SK-N-SH treated with all-trans-retinoic acid at 6 μM for 48 hours (cell line): Measurements from ENCODE around the gene POLDIP3.

Experiments used
- ARNTL ChIP-seq: fragments of 450-650 bp; formaldehyde crosslinking; IDR thresholded peaks from 2 replicates; pipeline ENCODE4 v1.5.0; 2020; ENCODE audit warnings: low read depth, mild to moderate bottlenecking, moderate library complexity, borderline replicate concordance
- ESRRG ChIP-seq: fragments of 250-450 bp; sonication (Bioruptor Pico); IDR thresholded peaks from 2 replicates; pipeline ENCODE4 v1.6.1; 2021; ENCODE audit warnings: mild to moderate bottlenecking
- TSHZ2 ChIP-seq: fragments of 250-450 bp; sonication (Bioruptor Pico); IDR thresholded peaks from 2 replicates; pipeline ENCODE4 v1.5.0; 2020; ENCODE audit warnings: mild to moderate bottlenecking, moderate library complexity
- TF ChIP-seq, protein P1 (sequence below): fragments of 250-450 bp; sonication (Bioruptor Pico); IDR thresholded peaks from 2 replicates; pipeline ENCODE4 v1.8.0; 2020; ENCODE audit warnings: mild to moderate bottlenecking, moderate library complexity, borderline replicate concordance

DNA sequence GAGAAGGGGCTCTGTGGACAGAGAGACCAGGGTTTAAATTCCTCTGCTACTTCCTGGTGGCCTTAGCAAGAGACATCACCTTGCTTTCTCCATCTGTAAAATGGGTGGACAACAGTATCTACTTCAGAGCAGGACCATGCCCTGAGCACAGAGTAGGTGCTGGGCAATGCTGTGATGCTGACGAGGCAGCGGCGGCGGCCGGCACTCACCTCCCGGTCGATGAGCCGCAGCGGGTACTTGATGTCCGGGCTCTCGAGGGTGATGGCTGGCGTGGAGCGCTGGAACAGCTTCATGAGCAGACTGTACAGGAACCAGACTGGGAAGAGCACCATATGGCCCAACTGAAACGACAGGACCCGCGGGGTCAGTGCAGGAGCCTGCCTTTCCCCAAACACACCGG, 21.8 kb upstream of the POLDIP3 start:
- TF ChIP-seq ESRRG (CRISPR knock-in tag): no peak
- TF ChIP-seq, protein P1, sequence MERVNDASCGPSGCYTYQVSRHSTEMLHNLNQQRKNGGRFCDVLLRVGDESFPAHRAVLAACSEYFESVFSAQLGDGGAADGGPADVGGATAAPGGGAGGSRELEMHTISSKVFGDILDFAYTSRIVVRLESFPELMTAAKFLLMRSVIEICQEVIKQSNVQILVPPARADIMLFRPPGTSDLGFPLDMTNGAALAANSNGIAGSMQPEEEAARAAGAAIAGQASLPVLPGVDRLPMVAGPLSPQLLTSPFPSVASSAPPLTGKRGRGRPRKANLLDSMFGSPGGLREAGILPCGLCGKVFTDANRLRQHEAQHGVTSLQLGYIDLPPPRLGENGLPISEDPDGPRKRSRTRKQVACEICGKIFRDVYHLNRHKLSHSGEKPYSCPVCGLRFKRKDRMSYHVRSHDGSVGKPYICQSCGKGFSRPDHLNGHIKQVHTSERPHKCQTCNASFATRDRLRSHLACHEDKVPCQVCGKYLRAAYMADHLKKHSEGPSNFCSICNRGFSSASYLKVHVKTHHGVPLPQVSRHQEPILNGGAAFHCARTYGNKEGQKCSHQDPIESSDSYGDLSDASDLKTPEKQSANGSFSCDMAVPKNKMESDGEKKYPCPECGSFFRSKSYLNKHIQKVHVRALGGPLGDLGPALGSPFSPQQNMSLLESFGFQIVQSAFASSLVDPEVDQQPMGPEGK: no peak
- TF ChIP-seq ARNTL (CRISPR knock-in tag): no peak
- no peak for TF ChIP-seq TSHZ2 (CRISPR knock-in tag)
